Stimulated activated CD4-positive, alpha-beta T cell treated with anti-CD3 and anti-CD28 coated beads, Interleukin-1b, Interleukin-23, amount 100 ng/mL, for 4 hours (primary cell): Measurements from ENCODE around the gene ENOX1.
"Not testable (repeated sequence)": the region's sequence is repeated elsewhere in the genome, so short reads cannot be mapped to it uniquely, and the experiment has no call there.

ENCODE experiments used
- DNase-seq, 2 donors: peaks; one replicate each; pipeline ENCODE4 v3.0.0-alpha.2; 2020; ENCODE audit warnings: low read depth in 2 of 2

Gene ENOX1

GRCh38 chr13:43356567-43356966 lies 430.2 kb downstream of the ENOX1 start:
- no peak for DNase-seq

- DNase-seq: no peak
Measured at GRCh38 chr13:43355774-43356173, 431.0 kb downstream of the ENOX1 start.

- DNase-seq: no peak
Measured at GRCh38 chr13:43354153-43354945, 432.4 kb downstream of the ENOX1 start.

GRCh38 chr13:43353631-43354030 lies 433.1 kb downstream of the ENOX1 start:
- no peak for DNase-seq

- DNase-seq: not testable (repeated sequence)
Measured at GRCh38 chr13:43351612-43352011, 435.2 kb downstream of the ENOX1 start.

GRCh38 chr13:43348397-43348796 lies 438.4 kb downstream of the ENOX1 start:
- no peak for DNase-seq

- DNase-seq: no peak
Measured at GRCh38 chr13:43347877-43348276, 438.9 kb downstream of the ENOX1 start.

GRCh38 chr13:43346427-43346826 lies 440.3 kb downstream of the ENOX1 start:
- no peak for DNase-seq

GRCh38 chr13:43343645-43344044 lies 443.1 kb downstream of the ENOX1 start:
- no peak for DNase-seq

- DNase-seq: no peak
Measured at GRCh38 chr13:43339805-43340550, 446.8 kb downstream of the ENOX1 start.

- no peak for DNase-seq
Measured at GRCh38 chr13:43339145-43339804, 447.5 kb downstream of the ENOX1 start.

- DNase-seq: no peak
Measured at GRCh38 chr13:43335764-43336163, 451.0 kb downstream of the ENOX1 start.

GRCh38 chr13:43333176-43333575 lies 453.6 kb downstream of the ENOX1 start:
- no peak for DNase-seq

- DNase-seq: no peak
Measured at GRCh38 chr13:43331672-43332071, 455.1 kb downstream of the ENOX1 start.

GRCh38 chr13:43329702-43330101 lies 457.1 kb downstream of the ENOX1 start:
- DNase-seq: no peak

GRCh38 chr13:43328907-43329306 lies 457.9 kb downstream of the ENOX1 start:
- DNase-seq: no peak

- no peak for DNase-seq
Measured at GRCh38 chr13:43326100-43326499, 460.7 kb downstream of the ENOX1 start.

GRCh38 chr13:43325636-43326035 lies 461.1 kb downstream of the ENOX1 start:
- no peak for DNase-seq

GRCh38 chr13:43324129-43324528 lies 462.6 kb downstream of the ENOX1 start:
- DNase-seq: no peak

GRCh38 chr13:43319617-43320444 lies 466.9 kb downstream of the ENOX1 start:
- DNase-seq: no peak

- no peak for DNase-seq
Measured at GRCh38 chr13:43316946-43317353, 469.8 kb downstream of the ENOX1 start.

- no peak for DNase-seq
Measured at GRCh38 chr13:43316281-43316680, 470.5 kb downstream of the ENOX1 start.
